ENCODE data around the gene ATRX. TPM values are rescaled to one million over a fixed set of nuclear protein-coding genes. Genes with fewer than 3 reads are reported as not detected.

Gene ATRX
- total and polyA plus RNA-seq, 2 experiments from 2014 or later: 72.5 to 76.0 TPM

GRCh38 chrX:77723681-77724080 is 62.3 kb downstream of the ATRX start:
- Histone ChIP-seq H3K27ac (no peak overlapping the region), H3K4me3 (no peak overlapping the region), H3K27me3 (no peaks in the 10 kb centered on the region), H3K4me1 (ENCODE audit: low read depth) (no peaks in the 10 kb centered on the region), H3K36me3 (no peaks in the 10 kb centered on the region), H3K9me3 (ENCODE audit: low read depth) (no peaks in the 10 kb centered on the region)
- DNase-seq (ENCODE audit: low read depth in 1 of 2, low spot score in 1 of 2): no peak
- no peak for TF ChIP-seq CTCF (IDR thresholded peaks at IDR 0.05; ENCODE audit: low read depth, low read length)

GRCh38 chrX:77719388-77719787 is 66.6 kb downstream of the ATRX start:
- DNase-seq (ENCODE audit: low read depth in 1 of 2, low spot score in 1 of 2): no peak
- no peaks in the 10 kb centered on the region for H3K27me3 ChIP-seq
- no peaks in the 10 kb centered on the region for H3K4me1 ChIP-seq (ENCODE audit: low read depth)
- peaks cover 5% of the 10 kb centered on the region for H3K36me3 ChIP-seq
- H3K27ac ChIP-seq: no peak overlapping the region
- H3K9me3 ChIP-seq (ENCODE audit: low read depth): no peaks in the 10 kb centered on the region
- no peak overlapping the region for H3K4me3 ChIP-seq
- TF ChIP-seq CTCF (IDR thresholded peaks at IDR 0.05; ENCODE audit: low read depth, low read length): no peak

GRCh38 chrX:77704881-77705280 is 81.1 kb downstream of the ATRX start:
- Histone ChIP-seq H3K4me1 (ENCODE audit: low read depth) (no peaks in the 10 kb centered on the region), H3K4me3 (no peak overlapping the region), H3K36me3 (no peaks in the 10 kb centered on the region), H3K27ac (no peak overlapping the region), H3K9me3 (ENCODE audit: low read depth) (no peaks in the 10 kb centered on the region), H3K27me3 (no peaks in the 10 kb centered on the region)
- TF ChIP-seq CTCF (IDR thresholded peaks at IDR 0.05; ENCODE audit: low read depth, low read length): no peak
- no peak for DNase-seq (ENCODE audit: low read depth in 1 of 2, low spot score in 1 of 2)

GRCh38 chrX:77698242-77698641 is 87.8 kb downstream of the ATRX start:
- no peak overlapping the region for H3K4me3 ChIP-seq
- peaks cover 10% of the 10 kb centered on the region for H3K36me3 ChIP-seq
- H3K4me1 ChIP-seq (ENCODE audit: low read depth): no peaks in the 10 kb centered on the region
- no peak for DNase-seq (ENCODE audit: low read depth in 1 of 2, low spot score in 1 of 2)
- H3K9me3 ChIP-seq (ENCODE audit: low read depth): no peaks in the 10 kb centered on the region
- no peaks in the 10 kb centered on the region for H3K27me3 ChIP-seq
- H3K27ac ChIP-seq: no peak overlapping the region
- TF ChIP-seq CTCF (IDR thresholded peaks at IDR 0.05; ENCODE audit: low read depth, low read length): no peak

GRCh38 chrX:77694491-77694890 is 91.5 kb downstream of the ATRX start:
- Histone ChIP-seq H3K4me1 (ENCODE audit: low read depth) (no peaks in the 10 kb centered on the region), H3K36me3 (peaks cover 10% of the 10 kb centered on the region), H3K27me3 (no peaks in the 10 kb centered on the region), H3K4me3 (no peak overlapping the region), H3K9me3 (ENCODE audit: low read depth) (no peaks in the 10 kb centered on the region), H3K27ac (no peak overlapping the region)
- no peak for TF ChIP-seq CTCF (IDR thresholded peaks at IDR 0.05; ENCODE audit: low read depth, low read length)
- no peak for DNase-seq (ENCODE audit: low read depth in 1 of 2, low spot score in 1 of 2)

- H3K27me3 ChIP-seq: no peaks in the 10 kb centered on the region
- H3K4me1 ChIP-seq (ENCODE audit: low read depth): no peaks in the 10 kb centered on the region
- no peak for TF ChIP-seq CTCF (IDR thresholded peaks at IDR 0.05; ENCODE audit: low read depth, low read length)
- peaks cover 10% of the 10 kb centered on the region for H3K36me3 ChIP-seq
- H3K9me3 ChIP-seq (ENCODE audit: low read depth): no peaks in the 10 kb centered on the region
- no peak for DNase-seq (ENCODE audit: low read depth in 1 of 2, low spot score in 1 of 2)
- H3K27ac ChIP-seq: no peak overlapping the region
- no peak overlapping the region for H3K4me3 ChIP-seq
Observed at GRCh38 chrX:77693594-77693993, 92.4 kb downstream of the ATRX start.

Data from cardiac muscle cell (in vitro differentiated cells and primary cell).